Panc1 (cell line): ENCODE results near the gene TRAK1. TPM values are rescaled to one million over a fixed set of nuclear protein-coding genes. Genes with fewer than 3 reads are reported as not detected.

Source experiments
- ATAC-seq: fragments of 200-7000 bp; cut with Tn5 transposase; 2 replicates; pipeline ENCODE4 v1.9.1; 2020; ENCODE audit warnings: mild to moderate bottlenecking, moderate library complexity
- BruUV-seq: library from RNA; stranded (reverse); fragments of 400-500 nt; replicated peaks from 2 replicates; lab custom pipeline; 2021; lab: Mats Ljungman, UMichigan
- CTCF ChIA-PET: fragments of 300-600 bp; sonication (Branson Sonifier 250); formaldehyde crosslinking; loops from one replicate; lab custom pipeline; 2022; ENCODE audit warnings: antibody characterized with exemption; lab: Charles Lee
- POLR2A ChIA-PET: fragments of 300-600 bp; sonication (Branson Sonifier 250); formaldehyde crosslinking; loops from one replicate; lab custom pipeline; 2022; ENCODE audit warnings: antibody characterized with exemption; lab: Charles Lee
- DNase-seq: peaks from one replicate; pipeline ENCODE4 v3.0.0-alpha.2; 2010; ENCODE audit warnings: low read depth, low spot score
- H3K27ac ChIP-seq: 2 replicates; pipeline ENCODE4 v1.5.1; 2011; ENCODE audit warnings: mild to moderate bottlenecking, low read length, inconsistent platforms
- H3K27me3 ChIP-seq: fragments of 200-500 bp; sonication (Bioruptor generic); 2 replicates; pipeline ENCODE4 v1.6.0; 2014; ENCODE audit warnings: low read length, inconsistent platforms; ENCODE audit not compliant: control insufficient read depth, insufficient read depth
- H3K36me3 ChIP-seq: fragments of 200-500 bp; sonication (Bioruptor generic); 2 replicates; pipeline ENCODE4 v1.5.1; 2014; ENCODE audit warnings: inconsistent platforms, mild to moderate bottlenecking, low read length, moderate library complexity; ENCODE audit not compliant: control insufficient read depth, insufficient read depth
- H3K4me1 ChIP-seq: 2 replicates; pipeline ENCODE4 v1.5.1; 2011; ENCODE audit warnings: inconsistent platforms, mild to moderate bottlenecking, low read length, moderate library complexity; ENCODE audit not compliant: control insufficient read depth, insufficient read depth
- H3K4me3 ChIP-seq, 2 experiments: 2 replicates each; pipeline ENCODE4 v1.5.1; 2011 to 2012; ENCODE audit warnings: low read depth in 2 of 2, low read length in 2 of 2, mild to moderate bottlenecking in 2 of 2, inconsistent platforms in 1 of 2, moderate library complexity in 1 of 2
- H3K9me3 ChIP-seq: fragments of 200-500 bp; sonication (Bioruptor generic); 2 replicates; pipeline ENCODE4 v1.5.1; 2014; ENCODE audit warnings: low read depth, mild to moderate bottlenecking, inconsistent platforms, low read length, moderate library complexity; ENCODE audit not compliant: control insufficient read depth, insufficient read depth
- CTCF ChIP-seq: fragments of 450-650 bp; IDR thresholded peaks from 2 replicates; pipeline ENCODE4 v1.5.1; 2017; ENCODE audit warnings: mild to moderate bottlenecking
- POLR2AphosphoS5 ChIP-seq: IDR thresholded peaks from 2 replicates; pipeline ENCODE4 v1.6.1; 2012; ENCODE audit warnings: mild to moderate bottlenecking, low read depth, low read length, moderate library complexity
- SIN3A ChIP-seq: IDR thresholded peaks from 2 replicates; pipeline ENCODE4 v1.6.1; 2012; ENCODE audit warnings: low read depth, mild to moderate bottlenecking, low read length, moderate library complexity, borderline replicate concordance; ENCODE audit not compliant: insufficient read depth
- TCF7L2 ChIP-seq: IDR thresholded peaks from 2 replicates; pipeline ENCODE4 v1.6.1; 2011; ENCODE audit warnings: mild to moderate bottlenecking, low read depth, low read length, inconsistent platforms
- in situ Hi-C: cut with HindIII; loops from 2 replicates; pipeline ENCODE4 v1.10.0; 2016; ENCODE audit warnings: low sequenced_read_pairs, low pct_unique_long_range_greater_than_20kb
- intact Hi-C: fragments of 100-400 bp; cut with micrococcal nuclease; formaldehyde crosslinking; loops from one replicate; pipeline ENCODE4 v1.10.0; 2022; ENCODE audit not compliant: unreplicated experiment
- total RNA-seq: library from RNA; stranded (reverse); gene quantifications from one replicate; pipeline ENCODE4 v1.2.1, GENCODE V29; 2021; ENCODE audit not compliant: unreplicated experiment

Gene TRAK1
- total RNA-seq, 1 experiment from 2014 or later: 38.4 TPM

- intact Hi-C loops (loop anchor here (1.0 kb wide), 1 partner anchor 74 kb away; no protein-coding TSS in a partner anchor), in situ Hi-C loops (no loop called here)
- Histone ChIP-seq H3K4me1 (no peaks in the 10 kb centered on the region), H3K9me3 (no peaks in the 10 kb centered on the region), H3K36me3 (no peaks in the 10 kb centered on the region), H3K27ac (no peak overlapping the region), H3K27me3 (no peaks in the 10 kb centered on the region), H3K4me3 (no peak overlapping the region)
- DNase-seq: no peak
- TF ChIP-seq TCF7L2: no peak
- TF ChIP-seq CTCF: peak; percentile 67
- CTCF ChIA-PET: interaction anchor here (2.1 kb wide), 1 partner anchor 74 kb away, joined by 11 read pairs; no protein-coding TSS in a partner anchor
- peak; percentile 75; the same call in 1 of the 2 replicates for ATAC-seq
- BruUV-seq: no TSS peak
- POLR2A ChIA-PET: no interaction called here
These were observed 26.2 kb downstream of the TRAK1 start for GRCh38 chr3:42117175-42118008.

GRCh38 chr3:42118762-42119361, 27.7 kb downstream of the TRAK1 start:
- H3K9me3 ChIP-seq: no peaks in the 10 kb centered on the region
- no peaks in the 10 kb centered on the region for H3K36me3 ChIP-seq
- POLR2A ChIA-PET: no interaction called here
- DNase-seq (no peak), ATAC-seq (peak; percentile 93)
- in situ Hi-C loops (no loop called here), intact Hi-C loops (loop anchor here (1.0 kb wide), 1 partner anchor 72 kb away; no protein-coding TSS in a partner anchor)
- CTCF ChIA-PET: interaction anchor here (2.1 kb wide), 1 partner anchor 72 kb away, joined by 11 read pairs; no protein-coding TSS in a partner anchor
- H3K27ac ChIP-seq: no peak overlapping the region
- H3K4me1 ChIP-seq: no peaks in the 10 kb centered on the region
- BruUV-seq: no TSS peak
- H3K4me3 ChIP-seq: no peak overlapping the region
- H3K27me3 ChIP-seq: no peaks in the 10 kb centered on the region
- TF ChIP-seq TCF7L2 (no peak), SIN3A (no peak), CTCF (peak; percentile 54)

GRCh38 chr3:42119561-42120355, 28.6 kb downstream of the TRAK1 start:
- intact Hi-C loops (no loop called here), in situ Hi-C loops (no loop called here)
- no peaks in the 10 kb centered on the region for H3K27me3 ChIP-seq
- DNase-seq (no peak), ATAC-seq (no peak)
- ChIA-PET CTCF (interaction anchor here (1.0 kb wide), 1 partner anchor 71 kb away, joined by 7 read pairs; no protein-coding TSS in a partner anchor), POLR2A (no interaction called here)
- H3K4me3 ChIP-seq: no peak overlapping the region
- no peaks in the 10 kb centered on the region for H3K36me3 ChIP-seq
- TF ChIP-seq POLR2AphosphoS5: no peak
- TF ChIP-seq SIN3A: no peak
- TF ChIP-seq CTCF: no peak
- no TSS peak for BruUV-seq
- no peaks in the 10 kb centered on the region for H3K9me3 ChIP-seq
- H3K4me1 ChIP-seq: no peaks in the 10 kb centered on the region
- no peak overlapping the region for H3K27ac ChIP-seq
